AG20443 (cell line): ENCODE measurements around the gene YDJC.
"Not testable (repeated sequence)": the region's sequence is repeated elsewhere in the genome, so short reads cannot be mapped to it uniquely, and the experiment has no call there.

ENCODE experiments used
- DNase-seq: peaks from one replicate; pipeline ENCODE4 v3.0.0; 2012; ENCODE audit warnings: low spot score, mixed read lengths

Gene YDJC

DNA sequence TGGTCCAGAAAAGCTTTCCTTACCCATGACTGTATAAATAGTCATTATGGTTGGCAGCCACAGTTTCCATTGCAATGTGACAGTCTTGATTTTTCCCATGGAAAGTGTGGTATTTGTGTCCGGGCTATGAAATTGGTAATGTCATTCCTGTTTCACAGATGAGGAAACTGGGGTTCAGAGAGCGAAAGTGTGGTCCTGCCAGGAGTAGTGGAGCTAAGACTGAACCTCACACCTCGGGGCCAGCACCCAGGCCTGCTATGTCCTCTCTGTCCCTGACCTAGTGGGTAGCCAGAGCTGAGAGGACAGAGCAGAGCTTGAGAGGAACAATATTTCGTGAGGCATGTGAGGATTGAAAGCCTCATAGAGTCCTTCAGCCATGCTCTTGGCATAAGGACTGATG is 1.2 kb upstream of the YDJC start:
- no peak for DNase-seq

DNA sequence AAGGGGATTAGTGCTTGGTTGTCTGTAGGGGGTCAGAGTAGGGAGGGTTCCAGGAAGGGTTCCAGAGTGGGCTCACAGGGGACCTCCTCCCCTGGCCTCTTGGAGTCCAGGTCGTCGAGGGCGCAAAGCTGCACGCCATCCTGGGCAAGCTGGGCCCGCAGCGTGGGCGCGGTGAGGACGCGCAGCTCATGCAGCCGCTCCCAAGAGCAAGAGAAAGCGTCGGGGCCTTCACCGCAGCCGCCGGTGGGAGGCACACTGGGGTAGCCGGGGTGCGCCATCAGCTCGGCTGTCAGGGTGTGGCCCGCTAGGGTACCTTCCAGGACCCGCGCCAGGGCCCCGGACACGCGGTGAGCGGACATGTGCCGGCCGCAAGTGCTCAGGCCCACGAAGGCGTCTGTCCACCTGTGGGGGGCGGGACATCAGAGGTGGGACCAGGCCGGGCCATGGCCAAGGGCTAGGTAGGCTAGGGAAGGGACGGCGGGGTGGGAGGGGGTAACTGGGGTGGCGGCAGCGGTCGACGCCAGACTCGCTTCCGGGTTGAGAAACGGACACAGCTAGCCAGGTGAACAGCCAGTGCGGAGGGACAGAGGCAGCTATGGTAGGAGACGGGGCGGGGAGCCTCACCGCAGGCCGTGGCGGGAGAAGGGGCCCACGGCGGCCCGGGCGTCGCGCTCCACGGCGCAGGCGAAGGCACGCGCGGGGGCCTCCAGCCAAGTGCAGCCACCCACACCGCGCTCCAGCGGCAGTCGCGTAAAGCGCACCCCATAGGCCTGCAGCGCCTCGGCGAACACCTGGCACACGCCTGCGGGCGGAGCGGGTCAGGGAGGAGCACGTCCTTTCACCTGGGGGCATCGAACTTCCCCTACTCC is 1.2 kb downstream of the YDJC start:
- DNase-seq: no peak

DNA sequence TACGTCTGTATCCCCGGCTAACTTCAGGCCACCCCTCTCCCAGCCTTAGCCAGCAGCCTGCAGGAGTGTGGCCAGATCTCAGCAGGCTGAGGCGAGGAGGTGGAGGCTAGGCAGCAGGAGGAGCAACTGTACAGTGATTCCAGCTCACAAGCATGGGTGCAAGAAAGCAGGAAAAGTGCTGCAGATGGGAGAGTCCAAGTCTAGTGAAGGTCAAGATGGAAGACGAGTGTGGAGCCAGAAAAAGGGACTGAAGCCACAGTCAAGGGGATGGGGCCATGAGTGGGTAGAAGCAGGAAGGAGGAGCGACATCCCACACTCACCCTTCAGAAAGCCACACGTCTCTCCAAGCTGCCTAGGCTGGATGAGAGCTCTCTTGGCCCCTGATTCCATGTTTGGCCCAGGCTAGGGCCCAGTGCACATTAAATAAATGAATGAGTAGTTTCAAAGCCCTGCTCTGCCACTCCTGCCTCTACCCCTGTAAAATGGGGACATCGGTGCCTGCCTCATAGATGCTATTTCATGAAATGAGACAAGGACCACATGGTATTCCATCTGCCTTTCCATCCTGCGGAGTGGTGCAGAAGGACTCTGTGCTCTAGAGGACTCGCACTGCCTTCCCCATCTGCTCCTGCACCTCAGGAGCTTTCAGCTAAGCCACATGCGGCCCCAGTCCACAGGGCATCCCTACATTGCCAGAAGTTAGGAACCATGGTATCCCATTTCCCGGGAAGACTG is 2.9 kb downstream of the YDJC start:
- no peak for DNase-seq

DNA sequence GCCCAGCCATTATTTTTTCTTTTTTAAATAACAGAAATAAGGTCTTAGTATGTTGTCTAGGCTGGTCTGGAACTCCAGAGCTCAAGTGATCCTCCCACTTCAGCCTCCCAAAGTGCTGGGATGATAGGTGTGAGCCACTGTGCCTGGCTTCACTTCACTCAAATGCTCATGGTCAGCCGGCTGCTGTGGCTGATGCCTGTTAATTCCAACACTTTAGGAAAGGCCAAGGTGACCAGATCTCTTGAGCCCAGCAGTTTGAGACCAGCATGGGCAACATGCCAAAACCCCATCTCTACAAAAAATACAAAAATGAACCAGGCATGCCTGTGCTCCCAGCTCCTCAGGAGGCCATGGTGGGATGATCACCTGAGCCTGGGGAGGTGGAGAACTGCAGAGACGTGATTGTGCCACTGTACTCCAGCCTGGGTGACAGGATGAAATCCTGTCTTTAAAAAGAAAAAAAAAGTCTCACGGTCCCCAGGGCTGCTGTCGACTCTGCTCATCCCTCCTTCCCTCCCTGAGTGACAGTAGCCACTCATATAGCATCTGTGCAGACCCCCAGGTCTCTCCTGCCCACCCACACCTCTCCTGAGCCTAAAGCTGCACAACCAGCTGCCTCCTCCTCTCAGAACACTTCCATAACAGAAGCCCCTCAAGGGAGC is 3.6 kb downstream of the YDJC start:
- DNase-seq: no peak

DNA sequence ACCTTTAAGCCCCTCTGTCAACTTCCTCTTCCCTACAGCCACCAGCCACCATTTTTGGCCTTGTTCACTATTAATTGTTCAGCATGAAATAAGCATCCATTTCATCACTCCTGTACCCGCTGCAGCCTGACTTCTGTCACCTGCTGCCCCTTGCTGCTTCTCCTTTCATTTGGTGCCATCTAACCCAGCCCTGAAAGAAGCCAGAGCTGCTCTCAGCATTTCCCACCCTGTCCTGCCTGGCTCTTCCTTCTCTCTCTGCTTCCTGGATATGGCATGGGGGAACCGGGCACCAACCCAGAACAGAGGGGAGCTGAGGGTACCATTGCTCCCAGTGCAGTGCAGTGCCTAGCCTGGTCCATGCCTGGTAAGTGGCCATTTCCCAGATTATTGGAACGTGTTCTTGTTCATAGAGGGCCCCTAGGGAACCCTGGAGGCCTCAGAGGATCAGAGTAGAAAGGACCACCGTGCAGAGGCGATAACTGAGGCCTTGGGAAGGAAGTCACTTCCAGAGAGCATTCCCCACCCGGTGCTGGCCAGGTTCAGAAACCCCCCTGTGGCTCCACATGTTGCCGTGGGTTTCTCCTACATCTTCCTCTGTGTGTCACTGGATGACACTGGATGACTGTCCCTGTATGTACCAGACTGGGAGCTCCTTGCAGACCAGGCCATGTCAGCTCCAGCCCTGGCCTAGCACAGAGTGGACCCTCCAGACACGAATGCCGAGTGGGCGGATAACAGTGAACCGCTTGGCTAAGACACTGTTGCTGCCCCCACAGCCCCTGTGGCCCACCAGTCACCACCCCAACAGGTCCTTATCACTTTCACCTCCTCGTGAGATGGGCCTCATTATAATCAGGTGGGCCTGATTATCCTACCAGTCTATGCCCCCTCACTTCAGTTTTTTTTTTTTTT is 4.7 kb downstream of the YDJC start:
- no peak for DNase-seq

DNA sequence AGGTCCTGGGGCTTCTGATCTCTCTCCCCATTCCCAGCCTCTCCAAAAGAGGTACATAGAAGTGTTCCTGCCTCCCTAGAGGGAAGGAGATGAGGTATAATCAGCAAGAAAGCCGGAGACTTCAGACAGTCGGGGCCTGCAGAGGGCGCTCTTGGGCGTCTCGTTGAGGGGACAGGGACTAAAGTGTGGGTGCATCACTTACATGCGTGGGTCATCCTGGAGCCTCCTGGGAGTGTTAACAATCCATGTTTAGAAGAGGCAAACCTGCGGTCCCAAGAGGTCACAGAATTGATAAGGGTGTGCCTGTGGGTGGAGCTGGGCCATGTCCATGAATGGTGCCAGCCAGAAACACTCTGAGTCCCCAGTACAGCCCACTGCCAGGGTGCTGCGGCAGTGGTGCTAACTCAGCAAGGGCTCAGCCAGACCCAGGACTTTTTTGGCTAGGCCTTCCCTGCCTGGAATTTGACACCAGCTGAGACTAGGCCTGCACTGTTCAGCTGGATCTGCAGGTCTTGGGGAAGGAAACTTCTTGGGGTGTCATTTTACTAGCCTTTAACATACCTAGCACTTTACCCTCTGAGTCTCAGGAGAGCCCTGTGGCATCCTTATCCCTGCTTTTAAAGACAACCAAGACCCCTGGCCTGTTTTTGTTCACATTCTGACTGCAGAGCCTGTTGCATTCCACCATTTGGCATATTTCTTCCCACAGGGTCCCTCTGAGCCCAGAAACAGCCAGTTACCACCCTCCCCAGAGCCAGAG is 5.5 kb downstream of the YDJC start:
- peak; percentile 42 for DNase-seq

DNA sequence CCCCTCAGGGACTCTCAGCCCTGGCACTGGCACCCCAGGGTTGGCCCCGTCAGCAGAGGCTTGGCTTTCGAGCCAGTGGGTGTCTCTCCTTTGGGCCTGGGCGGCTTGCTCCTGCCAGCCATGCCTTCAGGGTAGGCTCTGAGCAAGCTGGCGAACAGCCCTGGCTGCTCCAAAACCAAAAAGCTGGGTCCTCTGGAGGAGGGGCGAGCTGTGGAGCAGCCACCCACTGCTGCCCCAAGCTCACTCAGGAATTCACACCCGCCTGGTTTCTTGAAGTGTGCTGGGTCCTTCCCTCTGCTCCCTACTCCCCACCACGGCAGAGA is 6.2 kb downstream of the YDJC start:
- DNase-seq: no peak

DNA sequence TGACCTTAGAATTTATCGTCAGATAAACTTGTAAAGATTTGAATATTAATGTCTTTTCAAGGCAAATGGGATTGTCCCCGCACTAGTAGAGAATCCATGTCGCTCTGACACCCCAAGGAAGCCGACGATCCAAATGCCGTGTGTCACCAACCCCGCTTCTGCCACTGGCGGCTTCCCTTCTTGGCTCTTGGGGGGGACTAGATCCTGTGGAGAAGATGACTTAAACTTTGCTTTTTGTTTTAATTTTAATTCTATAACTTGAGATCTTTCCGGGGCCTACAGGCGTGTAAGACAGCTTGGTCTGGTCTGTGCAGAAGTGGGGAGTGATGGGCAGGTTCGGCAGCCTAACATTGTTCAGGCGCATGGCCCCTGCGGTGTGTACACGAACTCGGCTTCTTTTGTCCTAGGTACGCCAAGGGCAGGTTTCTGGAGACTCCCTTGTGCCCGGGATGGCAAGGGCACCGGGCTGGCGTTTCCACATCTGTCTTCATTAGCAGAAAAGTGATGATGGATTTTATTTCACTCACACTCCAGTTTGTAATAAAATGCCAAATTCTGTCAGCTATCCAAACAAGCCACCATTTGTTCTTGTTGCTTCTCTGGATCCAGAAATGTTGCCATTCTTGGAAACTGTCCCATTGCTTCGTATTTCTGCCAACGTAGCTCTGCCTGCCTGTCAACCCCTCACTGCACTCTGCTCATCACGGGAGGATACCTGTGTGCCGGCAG is 6.7 kb downstream of the YDJC start:
- no peak for DNase-seq

DNA sequence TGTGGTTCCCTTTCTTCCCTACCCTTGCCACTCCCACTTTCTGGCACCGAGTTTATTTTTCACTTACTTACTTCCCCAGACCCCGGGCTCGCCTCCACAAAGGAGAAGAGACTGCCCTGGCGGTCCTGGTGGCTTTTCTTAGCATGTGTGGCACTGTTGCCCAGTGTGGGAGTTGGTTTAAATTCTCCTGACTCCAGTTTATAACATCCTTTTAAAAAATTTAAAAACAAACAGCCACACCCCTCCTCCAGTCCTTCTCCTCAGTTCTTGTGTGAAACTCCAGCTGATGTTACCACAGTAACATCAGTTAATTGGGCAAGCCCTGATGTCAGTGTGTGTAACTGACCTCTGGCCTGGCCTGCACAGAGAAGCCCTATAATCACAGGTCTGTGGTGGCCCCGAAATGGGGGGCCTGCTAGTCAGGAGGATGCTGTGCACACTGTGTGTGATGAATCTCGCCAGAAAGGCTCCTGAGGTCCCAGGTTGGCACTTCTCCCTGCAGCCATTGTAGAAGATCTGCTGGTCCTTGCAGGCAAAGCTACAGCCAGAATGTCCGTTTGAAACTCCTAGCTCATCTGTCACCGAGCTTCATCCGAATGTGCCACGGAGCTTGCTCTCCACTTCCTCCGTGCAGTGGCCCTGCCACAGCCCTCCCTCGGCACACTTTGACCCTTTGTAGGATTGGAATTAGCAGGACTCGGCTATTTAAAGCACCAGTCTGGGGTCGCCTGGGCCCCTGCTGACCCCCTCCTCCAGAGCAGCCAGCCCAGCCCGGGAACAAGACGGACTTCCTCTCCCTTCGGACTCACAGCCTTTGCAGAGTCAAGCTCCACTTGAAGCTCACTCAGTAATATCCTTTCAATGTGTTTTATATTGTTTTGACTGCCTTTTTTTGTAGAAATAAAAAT is 7.6 kb downstream of the YDJC start:
- DNase-seq: peak; percentile 41

DNA sequence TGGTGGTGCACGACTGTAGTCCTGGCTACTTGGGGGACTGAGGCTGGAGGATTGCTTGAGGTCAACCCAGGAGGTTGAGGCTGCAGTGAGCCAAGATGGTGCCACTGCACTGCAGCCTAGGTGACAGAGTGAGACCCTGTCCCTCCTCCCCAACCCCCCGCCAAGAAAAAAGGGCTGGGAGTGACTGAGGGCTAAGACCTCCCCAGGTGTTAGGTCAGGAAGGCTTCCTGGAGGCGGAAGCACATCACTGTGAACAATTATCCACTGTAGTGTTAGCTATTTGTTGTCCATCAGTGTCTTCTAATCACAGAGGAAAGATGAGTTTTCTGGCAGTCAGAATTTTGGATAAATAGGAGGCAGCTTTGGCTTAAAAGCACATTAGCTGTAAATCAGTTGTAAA is 8.8 kb downstream of the YDJC start:
- no peak for DNase-seq

DNA sequence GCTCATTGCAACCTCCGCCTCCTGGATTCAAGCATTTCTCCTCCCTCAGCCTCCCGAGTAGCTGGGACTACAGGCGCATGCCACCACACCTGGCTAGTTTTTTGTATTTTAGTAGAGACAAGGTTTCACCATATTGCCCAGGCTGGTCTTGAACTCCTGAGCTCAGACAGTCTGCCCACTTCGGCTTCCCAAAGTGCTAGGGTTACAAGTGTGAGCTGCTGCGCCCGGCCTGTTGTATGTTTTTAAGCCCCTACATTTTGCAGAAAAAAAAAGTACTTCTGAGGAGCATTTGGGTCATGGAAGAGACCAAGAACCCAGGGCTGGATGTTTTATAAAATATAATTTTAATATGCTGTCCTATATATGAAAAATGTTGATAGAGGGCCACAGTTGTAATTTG is 12.5 kb downstream of the YDJC start:
- not testable (repeated sequence) for DNase-seq

DNA sequence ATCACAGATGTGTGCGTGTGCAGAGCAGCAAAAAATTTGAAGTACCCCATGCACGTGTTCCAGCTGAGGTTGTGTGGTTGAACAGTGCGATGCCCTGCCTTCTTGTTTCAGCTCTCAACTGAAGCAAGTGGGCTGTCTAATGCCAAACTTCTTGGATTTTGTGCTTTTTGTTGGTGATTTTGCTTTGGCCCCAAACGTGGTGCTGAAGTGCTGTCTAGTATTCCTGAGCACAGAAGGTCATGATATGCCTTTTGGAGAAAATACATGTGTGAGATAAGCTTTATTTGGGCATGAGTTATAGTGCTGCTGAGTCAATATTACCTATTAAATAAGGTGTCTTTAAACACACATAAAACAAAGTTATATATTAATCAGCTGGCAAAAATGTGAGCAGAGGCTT is 14.1 kb downstream of the YDJC start:
- no peak for DNase-seq

DNA sequence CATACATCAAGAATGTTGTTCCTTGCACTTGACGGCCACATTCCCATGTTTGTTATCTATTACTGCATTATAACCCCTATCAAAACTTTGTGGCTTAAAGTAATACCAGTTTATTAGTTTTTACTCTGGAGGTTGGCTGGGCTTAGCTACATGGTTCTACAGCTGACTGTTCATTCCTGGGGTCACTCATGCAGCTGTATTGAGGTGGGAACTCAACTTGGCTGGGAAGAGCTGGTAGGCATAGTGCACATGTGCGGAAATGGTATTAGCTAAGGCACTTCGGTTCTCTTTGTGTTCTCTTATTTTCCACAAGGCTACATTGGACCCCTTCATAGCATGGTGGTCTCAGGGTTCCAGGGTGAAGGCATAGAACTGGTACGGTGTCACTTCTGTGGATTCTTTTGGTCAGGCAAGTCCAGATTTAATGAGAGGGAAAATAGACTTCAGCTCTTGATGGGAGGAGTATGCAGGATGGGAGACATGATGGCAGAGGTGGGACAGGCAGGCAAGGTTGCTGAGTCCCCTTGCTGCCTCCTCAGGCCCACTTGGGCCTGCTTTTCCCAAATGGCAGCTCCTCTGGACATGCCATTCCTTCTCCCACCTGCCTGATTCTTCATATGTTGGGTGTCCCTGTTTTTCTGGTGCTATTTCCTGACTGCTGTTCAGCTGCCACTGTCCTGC is 16.1 kb downstream of the YDJC start:
- no peak for DNase-seq

DNA sequence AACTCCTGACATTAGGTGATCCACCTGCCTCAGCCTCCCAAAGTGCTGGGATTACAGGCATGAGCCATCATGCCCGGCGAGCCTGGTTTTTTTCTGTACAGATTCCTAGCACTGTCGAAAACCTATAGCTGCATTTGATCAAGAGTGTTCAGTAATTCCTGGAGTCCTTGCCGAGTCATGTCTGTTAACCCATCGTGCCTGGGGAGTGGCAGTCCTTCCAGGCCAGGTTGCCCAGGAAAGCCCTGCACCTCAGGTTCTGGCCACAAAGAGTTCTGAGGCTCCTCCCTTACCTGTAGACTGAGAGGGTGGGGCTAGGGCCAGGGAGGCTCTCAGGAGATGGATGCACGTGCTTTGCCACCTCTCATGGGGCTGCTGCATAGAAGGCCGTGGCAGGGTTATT is 17.0 kb downstream of the YDJC start:
- DNase-seq: no peak

DNA sequence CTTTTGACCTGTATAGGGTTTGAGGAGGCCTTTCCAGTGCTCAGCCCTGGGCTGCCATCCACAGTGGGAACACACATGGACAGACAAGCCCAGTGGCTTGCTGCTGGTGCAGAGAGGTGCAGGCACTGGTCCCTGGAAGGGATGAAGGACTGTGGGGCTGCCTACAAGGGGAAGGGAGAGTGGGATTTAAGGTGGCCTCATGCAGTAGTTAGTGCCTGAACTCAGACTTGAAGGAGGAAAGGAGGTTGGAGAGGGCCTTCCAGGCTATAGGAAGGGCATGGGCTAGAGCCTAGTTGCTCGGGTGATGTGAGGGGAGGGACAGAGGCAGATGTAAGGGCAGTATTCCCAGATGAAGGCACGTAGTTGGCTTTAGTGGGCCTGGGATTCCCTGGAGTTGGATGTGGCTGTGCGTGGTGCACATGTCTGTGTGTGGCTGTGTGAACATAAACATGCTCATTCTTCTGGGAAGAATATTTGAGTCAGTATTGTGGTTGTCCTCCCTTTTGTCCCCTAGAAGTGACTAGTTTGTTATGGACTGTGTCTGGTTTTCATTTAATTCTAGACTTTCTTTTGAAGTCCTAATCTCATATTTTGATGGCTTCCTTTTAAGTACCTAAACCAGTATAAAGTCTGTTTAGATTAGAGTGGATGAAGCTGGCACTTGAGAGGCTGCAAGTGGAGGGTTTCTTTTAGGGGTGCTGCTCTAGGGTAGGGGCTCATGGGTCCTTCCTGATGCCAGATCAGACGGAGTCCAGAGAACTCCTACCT is 18.4 kb downstream of the YDJC start:
- DNase-seq: no peak

DNA sequence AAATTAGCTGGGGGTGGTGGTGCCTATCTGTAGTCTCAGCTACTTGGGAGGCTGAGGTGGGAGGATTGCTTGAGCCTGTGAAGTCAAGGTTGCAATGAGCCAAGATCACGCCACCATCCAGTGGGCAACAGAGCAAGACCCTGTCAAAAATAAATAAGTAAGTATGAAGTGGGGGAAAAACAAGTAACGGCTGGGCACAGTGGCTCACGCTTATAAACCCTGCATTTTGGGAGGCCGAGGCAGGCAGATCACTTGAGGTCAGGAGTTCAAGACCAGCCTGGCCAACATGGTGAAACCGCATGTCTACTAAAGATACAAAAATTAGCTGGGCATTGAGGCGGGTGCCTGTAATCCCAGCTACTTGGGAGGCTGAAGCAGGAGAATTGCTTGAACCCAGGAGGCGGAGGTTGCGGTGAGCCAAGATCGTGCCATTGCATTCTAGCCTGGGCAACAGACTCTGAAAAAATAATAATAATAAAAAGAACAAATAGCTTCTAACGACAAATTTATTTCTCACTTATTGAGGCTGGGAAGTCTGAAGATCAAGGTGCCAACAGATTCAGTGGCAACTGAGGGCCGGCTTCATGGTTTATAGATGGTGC is 20.2 kb downstream of the YDJC start:
- not testable (repeated sequence) for DNase-seq

DNA sequence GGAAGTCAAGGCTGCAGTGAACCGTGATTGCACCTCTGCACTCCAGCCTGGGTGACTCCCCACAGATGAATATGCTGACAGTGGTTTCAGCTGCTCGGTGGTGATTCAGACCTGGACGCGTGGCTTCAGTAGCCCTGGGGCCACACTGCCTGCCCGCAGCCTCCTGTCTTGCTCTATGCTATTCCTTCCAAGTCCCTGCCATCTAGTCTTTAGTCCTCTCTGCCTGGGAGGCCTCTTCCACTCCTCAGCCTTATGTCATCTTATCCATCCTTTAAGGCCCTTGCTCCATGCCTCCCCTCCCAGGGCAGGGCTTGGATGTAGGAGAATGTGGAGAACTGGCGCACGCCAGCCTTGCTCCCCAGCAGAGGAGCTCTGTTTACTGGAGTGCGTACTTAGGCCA is 23.0 kb downstream of the YDJC start:
- DNase-seq: no peak
